ENCODE results near the gene FAM181B. TPM values are rescaled to one million over a fixed set of nuclear protein-coding genes. Genes with fewer than 3 reads are reported as not detected.

The FAM181B gene, protein sequence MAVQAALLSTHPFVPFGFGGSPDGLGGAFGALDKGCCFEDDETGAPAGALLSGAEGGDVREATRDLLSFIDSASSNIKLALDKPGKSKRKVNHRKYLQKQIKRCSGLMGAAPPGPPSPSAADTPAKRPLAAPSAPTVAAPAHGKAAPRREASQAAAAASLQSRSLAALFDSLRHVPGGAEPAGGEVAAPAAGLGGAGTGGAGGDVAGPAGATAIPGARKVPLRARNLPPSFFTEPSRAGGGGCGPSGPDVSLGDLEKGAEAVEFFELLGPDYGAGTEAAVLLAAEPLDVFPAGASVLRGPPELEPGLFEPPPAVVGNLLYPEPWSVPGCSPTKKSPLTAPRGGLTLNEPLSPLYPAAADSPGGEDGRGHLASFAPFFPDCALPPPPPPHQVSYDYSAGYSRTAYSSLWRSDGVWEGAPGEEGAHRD
- total RNA-seq = 0.63 and 0.64 TPM in 2 replicates
- polyA plus RNA-seq = 0.49 and 1.3 TPM in 2 replicates

- TF ChIP-seq EZH2phosphoT487 (IDR thresholded peaks at IDR 0.05; ENCODE audit: low read depth, severe bottlenecking, unreplicated experiment) = peak; percentile 62
- TF ChIP-seq EZH2 (IDR thresholded peaks at IDR 0.05; ENCODE audit: borderline replicate concordance) = no peak
- no peak for TF ChIP-seq CTCF (IDR thresholded peaks at IDR 0.05; ENCODE audit: poor library complexity)
- H3K4me2 ChIP-seq = peak within 1 kb of the TSS; percentile 94
- no peaks in the 10 kb centered on the region for H3K9me2 ChIP-seq (replicated peaks; ENCODE audit: insufficient read depth)
- under 1% methylated on average over 55 of the region's 67 CpGs for WGBS (ENCODE audit: low lambda C conversion rate, missing lambda C conversion rate)
- no peaks in the 10 kb centered on the region for H3K36me3 ChIP-seq (replicated peaks; ENCODE audit: insufficient read depth, low read depth)
- H3K4me1 ChIP-seq (ENCODE audit: insufficient read depth) = no peaks in the 10 kb centered on the region
- H3K79me2 ChIP-seq = no peaks in the 10 kb centered on the region
- no peaks in the 10 kb centered on the region for H3K9me3 ChIP-seq (ENCODE audit: low read depth)
- peak within 1 kb of the TSS; percentile 52 for H3K4me3 ChIP-seq
- H3K27me3 ChIP-seq = peaks cover 70% of the 10 kb centered on the region
- H2AFZ ChIP-seq = peak within 1 kb of the TSS; percentile 88
- no peak within 1 kb of the TSS for H3K27ac ChIP-seq
- H4K20me1 ChIP-seq (ENCODE audit: insufficient read depth, poor library complexity, severe bottlenecking) = no peaks in the 10 kb centered on the region
- DNase-seq (ENCODE audit: low spot score) = peak; percentile 82
Measured at GRCh38 chr11:82733444-82734119, at the start of gene FAM181B. FAM181B (minus strand) TSS chr11:82733864; CDS start chr11:82733729, 135 bp downstream.

GRCh38 chr11:82782825-82783374 lies 49.2 kb upstream of the FAM181B start:
- Histone ChIP-seq H3K9me3 (ENCODE audit: low read depth) (no peaks in the 10 kb centered on the region), H3K27me3 (peaks cover 3% of the 10 kb centered on the region), H3K36me3 (replicated peaks; ENCODE audit: insufficient read depth, low read depth) (no peaks in the 10 kb centered on the region), H3K4me3 (no peak overlapping the region), H3K27ac (no peak overlapping the region), H3K4me2 (no peak overlapping the region), H4K20me1 (ENCODE audit: insufficient read depth, poor library complexity, severe bottlenecking) (no peaks in the 10 kb centered on the region), H3K4me1 (ENCODE audit: insufficient read depth) (no peaks in the 10 kb centered on the region), H3K79me2 (no peaks in the 10 kb centered on the region), H3K9me2 (replicated peaks; ENCODE audit: insufficient read depth) (no peaks in the 10 kb centered on the region), H2AFZ (no peak overlapping the region)
- no peak for TF ChIP-seq EZH2 (IDR thresholded peaks at IDR 0.05; ENCODE audit: borderline replicate concordance)
- no peak for TF ChIP-seq CTCF (IDR thresholded peaks at IDR 0.05; ENCODE audit: poor library complexity)
- TF ChIP-seq EZH2phosphoT487 (IDR thresholded peaks at IDR 0.05; ENCODE audit: low read depth, severe bottlenecking, unreplicated experiment) = no peak
- WGBS (ENCODE audit: low lambda C conversion rate, missing lambda C conversion rate) = 90% methylated on average over 1 of the region's 1 CpG
- DNase-seq (ENCODE audit: low spot score) = no peak

DNA sequence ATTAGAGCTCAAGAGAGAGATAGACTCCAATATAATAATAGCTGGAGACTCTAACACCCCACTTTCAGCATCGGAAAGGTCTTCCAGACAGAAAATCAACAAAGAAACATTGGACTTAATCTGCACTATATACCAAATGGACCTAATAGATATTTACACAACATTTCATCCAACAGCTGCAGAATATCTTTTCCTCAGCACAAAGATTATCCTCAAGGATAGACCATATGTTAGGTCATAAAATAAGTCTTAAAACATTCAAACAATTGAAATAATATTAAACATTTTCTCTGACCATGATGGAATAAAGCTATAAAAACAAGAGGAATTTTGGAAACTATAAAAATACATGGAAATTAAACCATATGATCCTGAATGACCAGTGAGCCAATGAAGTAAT lies 45.1 kb upstream of the FAM181B start:
- WGBS (ENCODE audit: low lambda C conversion rate, missing lambda C conversion rate) = 78% methylated on average over 1 of the region's 1 CpG
- Histone ChIP-seq H3K27me3 (no peaks in the 10 kb centered on the region), H3K4me1 (ENCODE audit: insufficient read depth) (no peaks in the 10 kb centered on the region), H2AFZ (no peak overlapping the region), H3K4me2 (no peak overlapping the region), H4K20me1 (ENCODE audit: insufficient read depth, poor library complexity, severe bottlenecking) (no peaks in the 10 kb centered on the region), H3K9me3 (ENCODE audit: low read depth) (no peaks in the 10 kb centered on the region), H3K9me2 (replicated peaks; ENCODE audit: insufficient read depth) (no peaks in the 10 kb centered on the region), H3K27ac (no peak overlapping the region), H3K79me2 (no peaks in the 10 kb centered on the region), H3K4me3 (no peak overlapping the region), H3K36me3 (replicated peaks; ENCODE audit: insufficient read depth, low read depth) (no peaks in the 10 kb centered on the region)
- no peak for TF ChIP-seq EZH2 (IDR thresholded peaks at IDR 0.05; ENCODE audit: borderline replicate concordance)
- TF ChIP-seq CTCF (IDR thresholded peaks at IDR 0.05; ENCODE audit: poor library complexity) = no peak
- no peak for TF ChIP-seq EZH2phosphoT487 (IDR thresholded peaks at IDR 0.05; ENCODE audit: low read depth, severe bottlenecking, unreplicated experiment)
- DNase-seq (ENCODE audit: low spot score) = no peak

Data from hepatocyte (in vitro differentiated cells).